HG02763 (cell line): ENCODE results near the gene ZFAND3.

Source experiments
- ATAC-seq: cut with Tn5 transposase; IDR thresholded peaks from one replicate; pipeline ENCODE4 v1.9.1; 2021; ENCODE audit warnings: mild to moderate bottlenecking, moderate library complexity; ENCODE audit not compliant: unreplicated experiment

ZFAND3 gene

GRCh38 chr6:37819177-37819801 lies at the start of gene ZFAND3:
Gene ZFAND3, plus strand, starts transcription at chr6:37819727. Its CDS starts 219 bp downstream, at chr6:37819946.
- ATAC-seq: peak; percentile 81

DNA sequence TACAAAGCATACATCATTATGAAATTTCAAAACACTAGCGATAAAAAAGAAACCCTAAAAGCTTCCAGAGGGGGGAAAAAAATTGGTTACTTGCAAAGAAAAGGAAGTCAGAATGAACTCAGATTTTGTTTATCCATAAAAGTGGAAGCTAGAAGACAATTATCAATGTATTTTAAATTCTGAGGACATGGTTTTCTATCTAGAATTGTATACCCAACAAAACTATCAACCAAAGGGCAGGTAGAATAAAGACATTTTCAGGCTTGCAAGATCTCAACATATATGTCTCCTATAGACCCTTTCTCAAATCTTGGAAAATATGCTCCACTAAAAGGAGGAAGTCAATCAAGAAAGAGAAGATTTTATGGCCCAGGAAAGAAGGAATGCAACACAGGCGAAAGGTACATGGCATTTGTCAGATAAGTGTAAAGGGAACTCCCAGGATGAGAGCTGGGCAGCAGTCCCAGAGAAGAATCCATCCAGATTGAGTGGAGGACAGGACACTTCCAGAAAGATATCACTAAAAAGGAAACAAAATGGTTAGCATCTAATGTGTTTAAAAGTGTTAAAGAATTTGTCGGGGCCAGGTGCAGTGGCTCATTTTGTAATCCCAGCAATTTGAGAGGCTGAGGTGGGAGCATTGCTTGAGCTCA lies 45.4 kb upstream of the ZFAND3 start:
- ATAC-seq: no peak

DNA sequence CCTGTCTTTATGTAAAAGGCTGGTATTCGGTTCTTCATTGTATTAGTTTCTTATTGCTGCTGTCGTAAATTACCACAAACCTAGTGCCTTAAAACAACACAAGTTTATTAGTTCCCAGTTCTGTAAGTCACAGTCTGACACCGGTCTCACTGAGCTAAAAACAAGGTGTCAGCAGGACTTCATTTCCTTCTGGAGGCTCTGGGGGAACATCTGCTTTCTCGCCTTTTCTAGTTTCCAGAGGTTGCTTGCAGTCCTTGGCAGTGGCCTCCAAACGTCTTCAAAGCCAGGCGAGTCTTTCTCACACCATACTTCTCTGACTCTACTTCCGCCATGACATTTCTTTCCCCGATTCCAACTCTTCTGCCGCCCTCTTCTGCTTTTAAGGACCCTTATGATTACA lies 43.0 kb upstream of the ZFAND3 start:
- no peak for ATAC-seq

DNA sequence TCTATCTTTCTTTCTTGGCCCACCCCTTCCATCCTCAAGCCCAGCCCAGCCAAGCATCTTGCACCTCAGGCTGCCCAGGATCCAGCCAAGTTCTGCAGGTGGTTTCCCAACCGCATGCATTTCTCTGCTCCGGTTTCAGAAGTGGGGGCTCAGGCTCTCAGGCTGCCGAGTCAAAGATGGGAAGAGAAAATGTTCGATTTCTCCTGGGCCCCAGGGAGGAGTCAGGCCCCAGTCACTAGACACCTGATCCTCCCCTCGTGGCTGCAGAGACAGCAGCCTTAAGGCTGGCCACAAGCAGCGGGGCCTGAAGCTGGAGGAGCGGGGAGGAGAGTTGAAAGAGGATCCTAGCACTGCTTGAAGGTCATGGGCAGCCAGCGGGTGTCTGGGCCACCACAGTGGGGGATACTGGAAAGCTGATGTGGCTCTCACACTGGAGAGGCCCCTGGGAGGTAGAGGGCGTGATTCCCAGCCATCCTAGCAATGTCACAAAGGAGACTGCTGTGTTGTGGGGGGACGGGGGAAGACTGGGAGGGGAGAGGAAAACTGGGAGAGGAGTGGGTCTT lies 42.2 kb upstream of the ZFAND3 start:
- no peak for ATAC-seq

DNA sequence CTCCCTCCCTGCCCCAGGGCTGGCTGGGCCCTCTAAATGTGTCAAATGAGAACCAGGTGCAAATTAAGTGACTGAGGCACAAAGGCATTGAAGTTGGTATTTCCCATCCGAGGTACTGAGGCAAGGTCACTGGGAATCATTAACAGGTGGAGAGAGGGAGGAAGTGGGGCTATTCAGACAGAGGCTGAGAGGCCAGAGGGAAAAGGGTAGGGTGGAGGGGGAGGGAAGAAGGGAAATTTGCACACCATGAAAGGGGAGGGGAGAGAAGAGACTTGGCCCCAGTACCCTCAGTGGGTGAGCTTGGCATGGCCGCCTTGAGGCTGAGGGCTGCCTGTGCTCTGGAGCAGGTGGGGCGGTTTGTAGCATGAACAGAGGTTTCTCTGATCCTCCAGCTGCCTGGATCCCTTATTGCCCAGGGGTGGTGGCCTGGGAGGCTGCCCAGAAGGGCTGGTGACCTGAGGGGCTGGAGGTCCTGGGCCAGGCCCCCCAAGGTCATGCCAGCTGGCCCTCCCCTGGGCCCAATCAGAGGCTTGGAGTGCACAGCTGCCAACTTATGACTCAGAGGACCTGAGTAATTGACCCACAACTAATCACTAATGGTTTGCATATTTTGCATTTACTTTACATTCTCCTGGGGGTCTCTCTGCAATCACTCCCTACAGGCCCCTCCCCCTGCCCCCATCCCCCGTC lies 40.3 kb upstream of the ZFAND3 start:
- ATAC-seq: no peak

DNA sequence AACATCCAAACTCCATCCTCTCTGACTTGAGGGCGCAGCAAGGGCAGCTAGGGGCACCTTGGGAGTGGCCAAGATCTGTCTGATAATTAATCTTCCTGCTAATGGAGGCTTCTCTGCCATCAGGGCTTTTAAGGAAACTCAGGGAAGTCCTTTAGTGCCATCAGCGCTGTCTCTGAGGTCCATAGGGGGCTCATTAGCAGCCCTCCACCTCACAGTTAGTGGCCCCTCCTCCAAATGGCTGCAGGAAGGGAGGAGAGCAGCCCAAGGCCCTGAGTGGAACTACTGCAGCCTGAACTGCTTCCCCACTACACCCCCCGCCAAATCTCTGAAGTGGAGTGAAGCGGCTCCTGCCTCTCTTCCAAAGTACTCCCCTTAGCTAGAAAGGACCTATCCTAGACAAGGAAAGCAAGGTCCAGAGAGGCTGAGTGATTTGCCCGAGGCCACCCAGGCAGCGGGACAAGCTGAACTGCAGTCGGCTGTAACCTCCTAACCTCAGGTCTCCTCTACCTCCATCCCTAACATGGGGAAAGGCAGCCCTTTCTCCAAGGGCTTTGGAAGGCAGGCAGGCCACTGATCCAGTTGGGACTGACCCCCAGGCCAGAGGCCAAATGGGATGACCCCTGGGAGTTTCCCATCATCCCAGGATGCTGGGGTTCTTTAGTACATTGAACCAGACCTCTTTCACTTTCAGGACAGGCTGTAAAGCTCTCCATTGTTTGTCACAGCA lies 39.5 kb upstream of the ZFAND3 start:
- no peak for ATAC-seq

DNA sequence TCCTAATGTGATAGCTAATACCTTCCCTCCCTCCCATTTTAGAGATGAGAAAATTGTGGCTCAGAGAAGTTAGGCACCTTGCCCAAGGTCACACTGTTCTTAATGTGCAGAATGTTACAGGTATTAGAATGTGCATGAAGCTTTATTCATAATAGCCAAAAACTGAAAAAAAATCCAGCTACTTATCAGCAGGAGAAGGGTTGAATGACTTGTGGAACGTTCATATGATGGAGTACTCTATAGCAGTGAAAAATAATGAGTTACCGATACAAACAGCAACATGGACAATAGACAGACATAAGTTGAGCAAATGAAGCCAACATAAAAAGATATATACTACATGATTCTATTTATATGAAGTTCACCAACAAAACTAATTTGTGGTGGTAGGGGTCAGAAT lies 37.7 kb upstream of the ZFAND3 start:
- ATAC-seq: no peak

GRCh38 chr6:37783025-37783855 lies 36.3 kb upstream of the ZFAND3 start:
- no peak for ATAC-seq

GRCh38 chr6:37783856-37784584 lies 35.5 kb upstream of the ZFAND3 start:
- ATAC-seq: no peak

DNA sequence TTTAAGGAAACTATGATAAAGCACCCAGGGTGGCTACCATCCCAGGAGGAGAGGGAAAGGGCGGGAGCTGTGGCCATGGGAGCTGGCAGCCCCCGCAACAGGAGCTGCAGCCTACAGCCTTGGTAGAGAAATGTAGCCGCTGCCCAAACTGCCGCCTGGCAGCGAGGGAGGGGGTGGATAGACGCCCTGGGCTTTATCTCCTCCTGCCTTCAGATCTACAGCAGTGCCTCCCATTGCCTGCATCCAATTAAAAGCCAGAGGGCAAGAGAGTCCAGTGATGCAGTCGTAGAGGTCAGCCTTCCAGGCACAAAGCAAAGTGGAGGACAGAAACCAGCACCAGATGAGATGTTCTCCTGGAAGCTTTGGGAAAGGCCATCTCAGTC lies 35.0 kb upstream of the ZFAND3 start:
- no peak for ATAC-seq

GRCh38 chr6:37785002-37785662 lies 34.4 kb upstream of the ZFAND3 start:
- ATAC-seq: no peak

DNA sequence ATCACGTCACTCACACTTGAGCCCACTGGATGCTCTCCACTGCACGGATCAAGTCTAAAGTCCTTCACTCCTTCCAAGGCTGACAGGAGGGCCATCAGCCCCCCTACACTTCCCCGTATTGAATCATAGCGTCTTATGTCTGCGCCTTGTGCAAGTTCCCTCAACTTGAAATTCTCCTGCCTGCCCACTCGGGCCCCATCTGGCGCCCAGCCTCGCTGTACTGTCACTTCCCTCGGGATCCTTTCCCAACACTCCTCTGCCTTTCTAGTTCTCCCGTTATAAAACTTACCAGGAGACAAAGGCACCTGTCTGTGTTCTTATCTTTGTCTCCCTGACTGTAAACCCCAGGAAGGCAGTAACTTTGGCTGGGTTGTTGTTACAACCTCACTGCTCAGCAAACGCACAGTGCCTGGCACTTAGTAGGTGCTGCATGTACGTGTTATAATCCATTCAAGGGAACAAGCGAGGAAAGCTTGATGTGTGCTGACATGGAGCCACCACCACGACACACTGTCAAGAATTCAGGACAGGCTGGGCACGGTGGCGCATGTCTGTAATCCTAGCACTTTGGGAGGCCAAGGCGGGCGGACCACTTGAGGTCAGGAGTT lies 33.8 kb upstream of the ZFAND3 start:
- ATAC-seq: no peak

DNA sequence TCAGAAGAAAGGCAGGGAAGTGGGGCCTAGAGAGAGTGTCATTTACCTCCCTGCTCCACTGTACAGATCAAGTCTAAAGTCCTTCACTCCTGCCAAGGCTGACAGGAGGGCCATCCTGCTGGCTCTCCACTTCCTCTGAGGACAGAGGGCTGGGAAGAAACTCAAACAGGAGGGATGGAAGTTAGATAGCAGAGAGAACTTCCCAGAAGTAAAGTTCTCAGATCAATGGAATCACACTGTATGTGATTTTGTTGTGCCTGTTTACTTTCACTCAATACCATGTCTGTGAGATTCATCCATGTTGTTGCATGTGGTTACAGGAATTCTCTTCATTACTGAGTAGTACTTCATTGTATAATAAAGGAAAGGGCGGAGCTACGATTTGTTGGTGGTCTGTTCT lies 32.3 kb upstream of the ZFAND3 start:
- no peak for ATAC-seq

DNA sequence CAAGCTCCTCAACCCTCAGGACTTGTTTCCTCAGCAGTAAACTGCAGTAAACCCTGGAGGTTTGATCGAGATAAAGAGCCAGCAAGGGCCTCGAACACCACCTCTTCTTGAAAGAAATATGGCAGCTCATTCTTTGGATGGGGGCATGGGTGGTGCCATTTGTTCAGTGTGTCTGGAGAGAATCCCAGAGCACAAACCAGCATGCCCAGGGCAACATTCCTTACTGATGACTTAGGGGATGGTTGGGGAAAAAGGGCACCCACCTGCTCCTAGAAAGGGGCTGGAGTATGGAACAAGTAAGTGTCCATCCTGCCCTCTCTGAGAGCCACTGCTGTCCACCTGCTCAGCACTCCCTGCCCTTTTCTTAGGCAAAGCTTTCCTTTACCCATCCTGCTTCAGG lies 31.3 kb upstream of the ZFAND3 start:
- ATAC-seq: no peak

DNA sequence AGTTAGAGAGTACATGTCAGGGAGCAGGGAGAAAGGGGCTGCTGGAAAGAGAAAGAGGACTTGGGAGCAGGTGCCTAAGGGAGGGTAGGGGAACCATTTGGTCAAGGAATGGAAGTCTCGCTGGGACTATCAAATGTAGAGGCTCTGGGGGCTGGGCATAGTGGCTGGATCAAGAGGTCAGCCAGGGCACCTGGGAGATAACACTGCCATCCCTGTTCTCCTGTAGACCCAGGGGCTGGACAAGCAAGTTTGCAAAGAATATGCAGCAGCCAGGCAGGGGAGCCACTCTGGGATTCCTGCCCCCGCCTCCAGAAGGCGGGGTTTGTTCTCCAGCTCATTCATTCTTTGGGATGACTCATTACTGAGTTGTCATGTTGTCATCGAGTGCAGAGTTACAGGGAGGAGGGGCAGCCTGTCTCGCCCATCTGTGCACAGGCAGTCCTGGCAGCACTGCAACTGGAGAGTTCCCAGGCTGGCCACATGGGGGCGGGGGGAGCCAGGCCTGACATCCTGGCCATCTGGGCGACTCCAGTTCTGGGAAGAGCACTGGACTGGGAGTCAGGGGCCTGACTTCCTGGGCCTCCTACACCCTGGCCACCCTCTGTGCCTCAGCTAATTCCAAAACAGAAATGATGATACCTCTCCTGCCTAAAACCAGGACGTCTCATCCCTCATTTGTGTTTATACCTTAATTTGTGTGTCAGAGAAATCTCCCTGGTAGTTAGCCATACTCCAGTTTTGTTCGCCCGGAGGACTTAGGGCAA lies 28.2 kb upstream of the ZFAND3 start:
- peak; percentile 75 for ATAC-seq

DNA sequence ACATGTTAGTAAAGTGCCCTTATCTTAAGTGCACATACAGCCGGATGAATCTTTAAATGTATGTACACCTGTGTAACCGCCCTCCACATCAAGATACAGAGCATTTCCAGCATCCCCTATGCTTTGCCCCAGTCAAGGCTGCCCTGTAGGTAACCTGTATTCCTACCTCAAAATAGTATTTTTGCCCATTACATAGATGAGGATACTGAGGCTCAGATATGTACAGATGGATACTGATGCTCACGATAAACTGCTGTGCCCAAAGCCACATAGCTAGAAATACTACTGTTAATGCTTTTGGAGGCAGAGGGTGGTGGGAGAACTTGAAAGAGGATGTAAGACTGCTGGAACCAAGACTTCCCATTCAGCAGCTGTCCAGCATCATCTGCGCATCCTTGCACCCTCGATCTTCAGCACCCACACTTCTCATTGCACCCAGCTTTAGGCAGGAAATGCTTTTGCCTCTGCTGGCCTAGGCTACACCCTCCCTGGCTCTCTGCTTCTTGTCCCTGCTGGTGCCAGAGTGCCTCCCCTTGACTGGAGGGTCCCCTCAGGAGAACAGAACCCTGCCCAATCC lies 27.0 kb upstream of the ZFAND3 start:
- ATAC-seq: no peak

GRCh38 chr6:37793067-37793466 lies 26.5 kb upstream of the ZFAND3 start:
- ATAC-seq: no peak

DNA sequence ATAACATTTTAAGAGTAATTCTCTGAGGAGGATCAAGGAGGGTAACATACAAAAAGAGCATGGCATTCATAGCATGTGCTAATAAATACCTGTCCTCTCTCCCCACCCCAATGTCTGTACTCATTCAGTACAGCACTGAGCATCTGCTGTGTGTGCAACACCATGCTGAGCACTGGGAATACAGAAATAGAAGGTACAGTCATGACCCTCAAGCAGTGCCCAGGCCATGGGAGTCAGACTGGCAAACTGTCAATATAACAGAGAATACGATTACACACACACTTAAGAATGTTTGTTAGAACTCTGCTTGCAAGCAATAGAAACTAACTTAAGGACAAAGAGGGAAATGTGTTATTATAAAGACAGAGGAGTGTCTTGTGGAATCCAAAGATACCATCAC lies 24.7 kb upstream of the ZFAND3 start:
- no peak for ATAC-seq
